Activated CD4-positive, alpha-beta T cell treated with anti-CD3 and anti-CD28 coated beads, Interleukin-2, amount 10 ng/mL, durations not matched to agents 7 days and 5 days (primary cell): ENCODE measurements around the gene CALML6. TPM values are rescaled to one million over a fixed set of nuclear protein-coding genes. Genes with fewer than 3 reads are reported as not detected.
"Not testable (repeated sequence)": the region's sequence is repeated elsewhere in the genome, so short reads cannot be mapped to it uniquely, and the experiment has no call there.

Source experiments
- CTCF ChIA-PET: fragments of 350-600 bp; sonication (Branson Sonifier 250); formaldehyde crosslinking; loops from one replicate; lab custom pipeline; 2021; ENCODE audit warnings: antibody characterized with exemption; lab: Charles Lee
- POLR2A ChIA-PET: fragments of 350-600 bp; sonication (Branson Sonifier 250); formaldehyde crosslinking; loops from one replicate; lab custom pipeline; 2021; ENCODE audit warnings: antibody characterized with exemption; lab: Charles Lee
- DNase-seq: peaks from one replicate; pipeline ENCODE4 v3.0.0-alpha.2; 2020
- H3K27ac Mint-ChIP-seq: one replicate; pipeline ENCODE4 v1.8.0; 2021; ENCODE audit warnings: mild to moderate bottlenecking, moderate library complexity, mixed read lengths
- H3K27me3 Mint-ChIP-seq: one replicate; pipeline ENCODE4 v1.8.0; 2021; ENCODE audit warnings: mixed read lengths
- H3K36me3 Mint-ChIP-seq: one replicate; pipeline ENCODE4 v1.8.0; 2021; ENCODE audit warnings: low read depth, mixed read lengths
- H3K4me1 Mint-ChIP-seq: one replicate; pipeline ENCODE4 v1.8.0; 2021; ENCODE audit warnings: mixed read lengths
- H3K4me3 Mint-ChIP-seq: one replicate; pipeline ENCODE4 v1.8.0; 2021; ENCODE audit warnings: mild to moderate bottlenecking, moderate library complexity, mixed read lengths
- H3K9me3 Mint-ChIP-seq: one replicate; pipeline ENCODE4 v1.8.0; 2021; ENCODE audit warnings: mixed read lengths
- total RNA-seq, 2 experiments: library from RNA; stranded (reverse); gene quantifications; one replicate each; pipeline ENCODE4 v1.2.3, GENCODE V29; 2021

CALML6 gene
- total RNA-seq, 2 experiments from 2014 or later: 0.27 to 0.47 TPM

DNA sequence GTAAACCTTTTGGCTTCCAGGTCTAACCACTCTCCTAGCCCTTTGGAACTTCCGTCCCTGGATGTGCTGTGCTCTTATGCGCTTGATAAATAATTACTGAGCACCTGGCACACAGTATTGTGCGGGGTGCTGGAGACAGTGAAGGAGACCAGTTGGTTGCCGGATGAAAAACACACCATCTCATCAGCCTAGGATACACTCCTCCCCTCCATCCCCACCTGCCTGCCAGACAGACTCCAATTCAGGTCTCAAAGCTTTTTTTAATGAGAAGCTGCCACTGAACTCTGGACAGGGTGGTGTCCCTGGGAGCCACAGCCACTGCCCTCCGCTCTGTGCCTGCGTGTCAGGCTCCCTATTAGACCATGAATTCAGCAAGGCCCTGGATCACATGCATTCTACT is 33.3 kb upstream of the CALML6 start:
- no peaks in the 10 kb centered on the region for H3K27me3 Mint-ChIP-seq
- H3K4me3 Mint-ChIP-seq: no peak overlapping the region
- H3K36me3 Mint-ChIP-seq: peaks cover 32% of the 10 kb centered on the region
- no peak for DNase-seq
- ChIA-PET POLR2A (no interaction called here), CTCF (interaction anchor here (0.9 kb wide), 1 partner anchor 12 kb away, joined by 3 read pairs; no protein-coding TSS in a partner anchor)
- no peaks in the 10 kb centered on the region for H3K9me3 Mint-ChIP-seq
- H3K4me1 Mint-ChIP-seq: peaks cover 53% of the 10 kb centered on the region
- no peak overlapping the region for H3K27ac Mint-ChIP-seq

GRCh38 chr1:1883092-1883873 is 31.8 kb upstream of the CALML6 start:
- H3K4me1 Mint-ChIP-seq: peaks cover 58% of the 10 kb centered on the region
- H3K4me3 Mint-ChIP-seq: no peak overlapping the region
- CTCF ChIA-PET: interaction anchor here (0.6 to 1.4 kb wide), 2 partner anchors 12 to 942 kb away, joined by 3 to 5 read pairs; no protein-coding TSS in a partner anchor
- peak overlapping the region; percentile 25 for H3K27ac Mint-ChIP-seq
- no peaks in the 10 kb centered on the region for H3K27me3 Mint-ChIP-seq
- POLR2A ChIA-PET: no interaction called here
- no peak for DNase-seq
- no peaks in the 10 kb centered on the region for H3K9me3 Mint-ChIP-seq
- peaks cover 37% of the 10 kb centered on the region for H3K36me3 Mint-ChIP-seq

DNA sequence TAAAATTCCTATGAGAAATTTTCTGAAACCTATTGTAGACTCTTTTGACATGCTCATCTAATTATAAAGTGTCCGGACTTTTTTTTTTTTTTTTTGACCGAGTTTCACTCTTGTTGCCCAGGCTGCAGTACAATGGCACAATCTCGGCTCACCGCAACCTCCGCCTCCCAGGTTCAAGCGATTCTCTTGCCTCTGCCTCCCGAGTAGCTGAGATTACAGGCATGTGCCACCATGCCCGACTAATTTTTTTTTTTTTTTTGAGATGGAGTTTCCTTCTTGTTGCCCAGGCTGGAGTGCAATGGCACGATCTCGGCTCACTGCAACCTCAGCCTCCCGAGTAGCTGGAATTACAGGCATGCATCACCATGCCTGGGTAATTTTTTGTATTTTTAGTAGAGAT is 31.2 kb upstream of the CALML6 start:
- H3K4me1 Mint-ChIP-seq: peaks cover 58% of the 10 kb centered on the region
- CTCF ChIA-PET, H3K9me3 Mint-ChIP-seq, H3K27ac Mint-ChIP-seq, DNase-seq, POLR2A ChIA-PET, H3K27me3 Mint-ChIP-seq, H3K4me3 Mint-ChIP-seq: not testable (repeated sequence)
- H3K36me3 Mint-ChIP-seq: peaks cover 34% of the 10 kb centered on the region

DNA sequence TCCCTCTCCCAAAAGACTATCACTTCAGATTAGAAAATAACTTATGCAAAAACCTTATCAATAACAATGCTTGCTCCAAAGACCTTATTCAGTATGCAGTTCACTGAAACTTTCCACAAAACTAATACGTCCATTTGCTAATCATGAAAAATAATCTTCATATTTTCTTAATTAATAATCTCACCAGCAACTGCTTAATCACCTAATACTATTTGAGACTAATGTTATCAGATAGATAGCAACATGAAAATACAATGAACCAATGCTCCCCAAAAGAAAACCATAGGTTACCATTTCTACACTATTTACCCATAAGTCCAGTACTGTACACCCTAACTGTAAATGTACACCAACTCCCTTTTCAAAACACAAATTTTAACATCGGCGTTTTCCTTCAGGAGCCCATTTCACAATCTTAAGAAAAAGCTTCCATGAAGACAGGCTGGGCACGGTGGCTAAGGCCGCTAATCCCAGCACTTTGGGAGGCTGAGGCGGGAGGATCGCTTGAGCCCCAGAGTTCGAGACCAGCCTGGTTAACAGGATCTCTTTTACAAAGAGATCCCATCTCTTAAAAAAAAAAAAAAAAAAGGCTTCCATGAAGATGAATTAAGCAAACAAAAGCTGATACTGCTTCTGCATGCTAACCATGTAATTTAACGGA is 25.8 kb upstream of the CALML6 start:
- peaks cover 26% of the 10 kb centered on the region for H3K36me3 Mint-ChIP-seq
- peak overlapping the region; percentile 93 for H3K27ac Mint-ChIP-seq
- peak overlapping the region; percentile 84 for H3K4me3 Mint-ChIP-seq
- H3K9me3 Mint-ChIP-seq: no peaks in the 10 kb centered on the region
- DNase-seq: no peak
- H3K27me3 Mint-ChIP-seq: no peaks in the 10 kb centered on the region
- POLR2A ChIA-PET: interaction anchor here (0.8 kb wide), 1 partner anchor 9 kb away, joined by 8 read pairs; no protein-coding TSS in a partner anchor
- CTCF ChIA-PET: interaction anchor here (0.6 to 1.9 kb wide), 5 partner anchors 11 to 59 kb away, joined by 3 to 6 read pairs (median 3); no protein-coding TSS in a partner anchor
- H3K4me1 Mint-ChIP-seq: peaks cover 47% of the 10 kb centered on the region

DNA sequence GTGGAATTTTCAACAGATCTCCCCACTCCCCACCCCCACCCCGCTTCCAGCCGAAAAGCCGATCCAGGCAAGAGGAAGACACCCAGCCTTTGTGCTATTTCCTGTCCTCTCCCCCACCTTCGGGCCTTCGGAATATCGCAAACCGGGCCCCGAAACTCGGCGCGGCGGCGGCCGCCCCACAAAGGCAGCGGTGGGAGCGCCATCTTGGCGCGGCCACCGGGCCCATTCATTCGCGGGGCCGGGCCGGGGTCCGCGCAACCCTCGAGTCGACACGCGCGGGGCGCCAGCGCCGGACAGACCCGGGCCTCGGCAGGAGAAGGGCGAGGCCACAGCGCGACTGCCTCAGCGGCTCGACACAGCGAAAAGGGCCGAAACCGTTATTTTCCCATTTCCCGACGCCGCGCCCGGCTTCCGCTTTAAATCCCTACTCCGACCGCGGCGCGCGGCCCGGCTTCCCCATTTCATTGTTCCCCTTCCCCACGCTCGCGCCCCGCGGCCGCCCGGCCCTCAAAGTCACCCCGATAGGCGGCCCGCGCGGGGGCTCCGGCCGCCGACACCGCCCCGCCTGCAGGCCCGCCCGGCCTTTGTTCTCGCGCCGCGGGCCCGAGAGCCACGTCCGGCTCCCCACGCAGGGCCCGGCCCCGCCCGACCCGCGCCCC is 25.1 kb upstream of the CALML6 start:
- POLR2A ChIA-PET: no interaction called here
- Mint-ChIP-seq H3K4me3 (peak overlapping the region; percentile 84), H3K27ac (peak overlapping the region; percentile 93), H3K4me1 (peaks cover 51% of the 10 kb centered on the region), H3K9me3 (no peaks in the 10 kb centered on the region), H3K27me3 (no peaks in the 10 kb centered on the region), H3K36me3 (peaks cover 24% of the 10 kb centered on the region)
- CTCF ChIA-PET: interaction anchor here (0.8 to 1.8 kb wide), 3 partner anchors 12 to 31 kb away, joined by 3 to 6 read pairs (median 3); no protein-coding TSS in a partner anchor
- peak; percentile 46 for DNase-seq

- H3K4me1 Mint-ChIP-seq: peaks cover 52% of the 10 kb centered on the region
- no peaks in the 10 kb centered on the region for H3K27me3 Mint-ChIP-seq
- peak within 1 kb of the TSS; percentile 84 for H3K4me3 Mint-ChIP-seq
- ChIA-PET CTCF (interaction anchor here (1.9 kb wide), 1 partner anchor 15 kb away, joined by 8 read pairs; no protein-coding TSS in a partner anchor), POLR2A (no interaction called here)
- no peaks in the 10 kb centered on the region for H3K9me3 Mint-ChIP-seq
- H3K27ac Mint-ChIP-seq: peak within 1 kb of the TSS; percentile 94
- peak; percentile 84 for DNase-seq
- H3K36me3 Mint-ChIP-seq: peaks cover 24% of the 10 kb centered on the region
These were observed 24.3 kb upstream of the CALML6 start, which contains the start of gene GNB1 for GRCh38 chr1:1890506-1891348. Gene GNB1 (minus strand): TSS chr1:1891087. CDS start chr1:1825453, 65,634 bp downstream.

DNA sequence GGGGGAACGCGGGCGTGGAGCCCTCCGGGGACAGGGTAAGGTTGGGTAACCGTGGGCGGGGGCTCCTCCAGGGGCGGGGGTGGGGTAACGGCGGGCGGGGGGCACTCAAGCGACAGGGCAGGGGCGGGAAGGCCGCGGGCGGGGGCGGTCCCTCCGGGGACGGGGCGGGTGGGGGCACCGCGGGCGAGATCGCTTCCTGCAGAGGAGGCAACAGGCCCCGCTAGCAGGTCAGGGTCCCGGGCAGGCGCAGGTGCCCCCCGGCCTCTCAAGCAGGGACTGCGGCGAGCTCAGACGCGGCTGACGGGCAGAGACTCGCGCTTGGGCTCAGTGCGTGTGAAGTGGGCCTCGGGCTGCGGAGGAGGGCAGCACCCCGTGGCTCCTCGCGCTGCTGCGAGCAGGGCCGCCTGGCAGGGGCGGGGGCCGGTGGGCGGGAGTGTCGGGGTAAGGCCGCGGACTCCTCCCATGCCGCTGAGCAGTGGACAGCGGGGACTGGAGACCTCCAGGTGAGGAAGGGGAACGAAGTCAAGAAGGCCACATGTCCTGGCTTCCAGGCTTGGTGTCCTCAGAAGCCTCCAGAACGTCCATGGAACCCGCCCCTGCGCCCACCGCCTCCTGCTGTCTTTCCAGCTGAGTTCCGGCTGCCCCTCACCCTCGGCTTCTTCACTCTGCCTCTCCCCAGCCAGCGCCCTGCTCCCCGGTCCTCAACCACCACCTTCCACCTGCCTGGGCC is 23.5 kb upstream of the CALML6 start:
- Mint-ChIP-seq H3K4me1 (peaks cover 48% of the 10 kb centered on the region), H3K36me3 (peaks cover 19% of the 10 kb centered on the region), H3K9me3 (no peaks in the 10 kb centered on the region), H3K4me3 (peak overlapping the region; percentile 80), H3K27ac (peak overlapping the region; percentile 83), H3K27me3 (no peaks in the 10 kb centered on the region)
- ChIA-PET POLR2A (no interaction called here), CTCF (interaction anchor here (1.1 to 1.9 kb wide), 2 partner anchors 10 to 14 kb away, joined by 4 to 8 read pairs; no protein-coding TSS in a partner anchor)
- peak; percentile 46 for DNase-seq

GRCh38 chr1:1892079-1892762 is 22.8 kb upstream of the CALML6 start:
- H3K4me1 Mint-ChIP-seq: peaks cover 45% of the 10 kb centered on the region
- POLR2A ChIA-PET: no interaction called here
- H3K27me3 Mint-ChIP-seq: no peaks in the 10 kb centered on the region
- H3K36me3 Mint-ChIP-seq: peaks cover 16% of the 10 kb centered on the region
- no peak for DNase-seq
- peak overlapping the region; percentile 80 for H3K4me3 Mint-ChIP-seq
- CTCF ChIA-PET: interaction anchor here (1.1 to 1.9 kb wide), 2 partner anchors 9 to 14 kb away, joined by 4 to 8 read pairs; no protein-coding TSS in a partner anchor
- peak overlapping the region; percentile 83 for H3K27ac Mint-ChIP-seq
- no peaks in the 10 kb centered on the region for H3K9me3 Mint-ChIP-seq

DNA sequence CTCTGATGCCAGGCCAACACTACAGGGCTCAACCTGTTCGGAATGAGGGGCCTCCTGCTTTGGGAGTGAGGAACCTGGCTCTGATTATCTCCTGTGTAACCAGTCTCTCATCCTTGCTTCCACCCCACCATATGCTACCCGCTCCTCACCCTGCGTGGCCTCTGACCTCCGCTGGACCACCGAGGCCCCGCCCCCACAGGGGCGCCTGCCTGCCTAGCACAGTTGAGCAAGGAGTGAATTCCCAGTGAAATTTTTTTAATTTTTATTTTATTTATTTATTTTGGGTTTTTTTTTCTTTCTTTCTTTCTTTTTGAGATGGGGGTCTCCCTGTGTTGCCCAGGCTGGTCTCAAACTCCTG is 22.3 kb upstream of the CALML6 start:
- Mint-ChIP-seq H3K9me3 (no peaks in the 10 kb centered on the region), H3K27ac (peak overlapping the region; percentile 83), H3K4me3 (peak overlapping the region; percentile 80), H3K27me3 (no peaks in the 10 kb centered on the region), H3K36me3 (peaks cover 15% of the 10 kb centered on the region), H3K4me1 (peaks cover 39% of the 10 kb centered on the region)
- DNase-seq: no peak
- POLR2A ChIA-PET: no interaction called here
- CTCF ChIA-PET: interaction anchor here (1.9 kb wide), 1 partner anchor 13 kb away, joined by 8 read pairs; no protein-coding TSS in a partner anchor

GRCh38 chr1:1893291-1893985 is 21.6 kb upstream of the CALML6 start:
- Mint-ChIP-seq H3K27ac (peak overlapping the region; percentile 50), H3K9me3 (no peaks in the 10 kb centered on the region), H3K4me1 (peaks cover 33% of the 10 kb centered on the region), H3K4me3 (peak overlapping the region; percentile 56), H3K27me3 (no peaks in the 10 kb centered on the region), H3K36me3 (peaks cover 10% of the 10 kb centered on the region)
- CTCF ChIA-PET: no interaction called here
- POLR2A ChIA-PET: no interaction called here
- no peak for DNase-seq
